ENCODE results near the gene PLEK. TPM values are rescaled to one million over a fixed set of nuclear protein-coding genes. Genes with fewer than 3 reads are reported as not detected.
"Not testable (repeated sequence)": the region's sequence is repeated elsewhere in the genome, so short reads cannot be mapped to it uniquely, and the experiment has no call there.

The PLEK gene
- total RNA-seq, 1 donor from 2014 or later, result not detected

GRCh38 chr2:68390586-68390985 is 25.5 kb downstream of the PLEK start:
- Mint-ChIP-seq H3K36me3 (no peaks in the 10 kb centered on the region), H3K27me3 (ENCODE audit: low read depth) (peaks cover 50% of the 10 kb centered on the region), H3K27ac (no peak overlapping the region), H3K4me3 (no peak overlapping the region), H3K9me3 (no peaks in the 10 kb centered on the region), H3K4me1 (no peaks in the 10 kb centered on the region)
- no peak for DNase-seq (ENCODE audit: low spot score in 2 of 2, unreplicated experiment in 2 of 2)
- TF ChIP-seq, protein P1, sequence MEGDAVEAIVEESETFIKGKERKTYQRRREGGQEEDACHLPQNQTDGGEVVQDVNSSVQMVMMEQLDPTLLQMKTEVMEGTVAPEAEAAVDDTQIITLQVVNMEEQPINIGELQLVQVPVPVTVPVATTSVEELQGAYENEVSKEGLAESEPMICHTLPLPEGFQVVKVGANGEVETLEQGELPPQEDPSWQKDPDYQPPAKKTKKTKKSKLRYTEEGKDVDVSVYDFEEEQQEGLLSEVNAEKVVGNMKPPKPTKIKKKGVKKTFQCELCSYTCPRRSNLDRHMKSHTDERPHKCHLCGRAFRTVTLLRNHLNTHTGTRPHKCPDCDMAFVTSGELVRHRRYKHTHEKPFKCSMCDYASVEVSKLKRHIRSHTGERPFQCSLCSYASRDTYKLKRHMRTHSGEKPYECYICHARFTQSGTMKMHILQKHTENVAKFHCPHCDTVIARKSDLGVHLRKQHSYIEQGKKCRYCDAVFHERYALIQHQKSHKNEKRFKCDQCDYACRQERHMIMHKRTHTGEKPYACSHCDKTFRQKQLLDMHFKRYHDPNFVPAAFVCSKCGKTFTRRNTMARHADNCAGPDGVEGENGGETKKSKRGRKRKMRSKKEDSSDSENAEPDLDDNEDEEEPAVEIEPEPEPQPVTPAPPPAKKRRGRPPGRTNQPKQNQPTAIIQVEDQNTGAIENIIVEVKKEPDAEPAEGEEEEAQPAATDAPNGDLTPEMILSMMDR (IDR thresholded peaks at IDR 0.05; ENCODE audit: unreplicated experiment), result no peak

- Mint-ChIP-seq H3K4me1 (no peaks in the 10 kb centered on the region), H3K4me3 (no peak overlapping the region), H3K27ac (no peak overlapping the region), H3K9me3 (no peaks in the 10 kb centered on the region), H3K36me3 (no peaks in the 10 kb centered on the region), H3K27me3 (ENCODE audit: low read depth) (peaks cover 50% of the 10 kb centered on the region)
- TF ChIP-seq, protein P1 (IDR thresholded peaks at IDR 0.05; ENCODE audit: unreplicated experiment), result no peak
- no peak for DNase-seq (ENCODE audit: low spot score in 2 of 2, unreplicated experiment in 2 of 2)
These were observed 26.0 kb downstream of the PLEK start for GRCh38 chr2:68391099-68391498.

- H3K27ac Mint-ChIP-seq, result no peak overlapping the region
- no peak for DNase-seq (ENCODE audit: low spot score in 2 of 2, unreplicated experiment in 2 of 2)
- H3K27me3 Mint-ChIP-seq (ENCODE audit: low read depth), result peaks cover 50% of the 10 kb centered on the region
- no peaks in the 10 kb centered on the region for H3K9me3 Mint-ChIP-seq
- no peaks in the 10 kb centered on the region for H3K4me1 Mint-ChIP-seq
- no peaks in the 10 kb centered on the region for H3K36me3 Mint-ChIP-seq
- no peak overlapping the region for H3K4me3 Mint-ChIP-seq
- TF ChIP-seq, protein P1 (IDR thresholded peaks at IDR 0.05; ENCODE audit: unreplicated experiment), result no peak
These were observed 26.8 kb downstream of the PLEK start for GRCh38 chr2:68391869-68392268.

DNA sequence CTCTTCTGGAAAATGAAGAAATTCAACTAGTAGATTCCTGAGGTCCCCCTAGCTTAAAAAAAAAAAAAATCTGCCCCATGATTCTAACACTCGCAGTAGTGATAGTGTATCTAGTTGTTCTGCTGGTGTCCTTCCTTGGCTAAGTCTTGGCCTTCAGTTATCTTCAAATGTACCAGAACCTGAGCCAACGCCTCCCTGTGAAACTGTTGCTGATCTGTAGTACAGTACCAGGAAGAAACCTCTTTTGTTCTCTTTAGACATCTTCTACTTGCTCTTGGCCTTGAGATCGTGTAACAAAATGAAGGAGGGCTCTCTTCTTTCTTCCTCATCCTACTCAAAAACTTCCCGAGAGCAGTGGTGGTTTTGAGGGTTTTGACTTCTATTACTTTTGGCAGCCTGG is 31.0 kb downstream of the PLEK start:
- Mint-ChIP-seq H3K27ac (no peak overlapping the region), H3K4me3 (no peak overlapping the region), H3K36me3 (no peaks in the 10 kb centered on the region), H3K9me3 (peaks cover 13% of the 10 kb centered on the region), H3K4me1 (no peaks in the 10 kb centered on the region), H3K27me3 (ENCODE audit: low read depth) (peaks cover 42% of the 10 kb centered on the region)
- no peak for DNase-seq (ENCODE audit: low spot score in 2 of 2, unreplicated experiment in 2 of 2)
- TF ChIP-seq, protein P1 (IDR thresholded peaks at IDR 0.05; ENCODE audit: unreplicated experiment), result no peak

- not testable (repeated sequence) for H3K4me1 Mint-ChIP-seq; H3K36me3 Mint-ChIP-seq; H3K27ac Mint-ChIP-seq; H3K4me3 Mint-ChIP-seq; DNase-seq (ENCODE audit: low spot score in 2 of 2, unreplicated experiment in 2 of 2)
- H3K27me3 Mint-ChIP-seq (ENCODE audit: low read depth), result peaks cover 45% of the 10 kb centered on the region
- H3K9me3 Mint-ChIP-seq, result peaks cover 13% of the 10 kb centered on the region
These were observed 32.7 kb downstream of the PLEK start for GRCh38 chr2:68397704-68398263.

GRCh38 chr2:68403199-68403644 is 38.1 kb downstream of the PLEK start:
- DNase-seq (ENCODE audit: low spot score in 2 of 2, unreplicated experiment in 2 of 2), result no peak
- Mint-ChIP-seq H3K9me3 (peaks cover 30% of the 10 kb centered on the region), H3K27ac (no peak overlapping the region), H3K27me3 (ENCODE audit: low read depth) (peaks cover 75% of the 10 kb centered on the region), H3K36me3 (no peaks in the 10 kb centered on the region), H3K4me1 (no peaks in the 10 kb centered on the region), H3K4me3 (no peak overlapping the region)
- TF ChIP-seq, protein P1 (IDR thresholded peaks at IDR 0.05; ENCODE audit: unreplicated experiment), result no peak
